Measurements from ENCODE around the gene MARK3. TPM values are rescaled to one million over a fixed set of nuclear protein-coding genes. Genes with fewer than 3 reads are reported as not detected.
A peak's percentile ranks its signal among the peaks of the same experiment; 100 is the strongest.

The MARK3 gene
- total and polyA plus RNA-seq, 2 of the 13 experiments (the other 11 are each of a cell fraction or from before 2014, with no cell fraction given): 47.7 to 56.6 TPM

- no peak for TF ChIP-seq ZFP82 (CRISPR knock-in tag; IDR thresholded peaks at IDR 0.05; ENCODE audit: borderline replicate concordance)
- TF ChIP-seq ZNF335 (CRISPR knock-in tag; IDR thresholded peaks at IDR 0.05): no peak
- no peak for TF ChIP-seq PCBP2 (optimal IDR thresholded peaks at IDR 0.05; ENCODE audit: low read depth, low read length, poor library complexity, severe bottlenecking)
- no peak for TF ChIP-seq KDM6A (CRISPR knock-in tag; IDR thresholded peaks at IDR 0.05; ENCODE audit: low read depth)
- peak; percentile 55; the same call in 1 of the 2 replicates for TF ChIP-seq RFXAP (CRISPR knock-in tag; IDR thresholded peaks at IDR 0.05; ENCODE audit: borderline replicate concordance)
- TF ChIP-seq ZNF512 (CRISPR knock-in tag; IDR thresholded peaks at IDR 0.05): no peak
- TF ChIP-seq RXRB (CRISPR knock-in tag; IDR thresholded peaks at IDR 0.05; ENCODE audit: borderline replicate concordance): no peak
- no peak for TF ChIP-seq NR2F1 (CRISPR knock-in tag; IDR thresholded peaks at IDR 0.05)
- no peak for TF ChIP-seq ZNF773 (CRISPR knock-in tag; IDR thresholded peaks at IDR 0.05; ENCODE audit: borderline replicate concordance)
- TF ChIP-seq PHB2 (IDR thresholded peaks at IDR 0.05; ENCODE audit: partially characterized antibody): no peak
- TF ChIP-seq ELF3 (CRISPR knock-in tag; IDR thresholded peaks at IDR 0.05): no peak
- TF ChIP-seq ARNT2 (CRISPR knock-in tag; IDR thresholded peaks at IDR 0.05; ENCODE audit: low read depth): no peak
- peak; percentile 57; the same call in 1 of the 2 replicates for TF ChIP-seq MAX (IDR thresholded peaks at IDR 0.05)
- TF ChIP-seq ZXDC (CRISPR knock-in tag; IDR thresholded peaks at IDR 0.05): no peak
- TF ChIP-seq PRDM15 (CRISPR knock-in tag; IDR thresholded peaks at IDR 0.05): no peak
- no peak for TF ChIP-seq FOXO4 (CRISPR knock-in tag; conservative IDR thresholded peaks at IDR 0.05)
- no peak for TF ChIP-seq TBX3 (IDR thresholded peaks at IDR 0.05; ENCODE audit: borderline replicate concordance)
- TF ChIP-seq NFE2 (CRISPR knock-in tag; IDR thresholded peaks at IDR 0.05): no peak
- 0 out of 2 replicates have a peak, but pooled peaks have one; percentile 49 for TF ChIP-seq HOXD1 (CRISPR knock-in tag; IDR thresholded peaks at IDR 0.05)
Measured at GRCh38 chr14:103546652-103547454, 161.6 kb downstream of the MARK3 start (continued).
